Endothelial cell of umbilical vein (primary cell): ENCODE measurements around the gene CHAF1A. TPM values are rescaled to one million over a fixed set of nuclear protein-coding genes. Genes with fewer than 3 reads are reported as not detected.

Source experiments
- BruUV-seq: library from RNA; stranded (reverse); fragments of 400-500 nt; replicated peaks from 2 replicates; lab custom pipeline; 2021; lab: Mats Ljungman, UMichigan
- CTCF ChIA-PET: fragments of 300-600, 350-600 bp; sonication (Branson Sonifier 250); formaldehyde crosslinking; loops from one replicate; lab custom pipeline; 2021; ENCODE audit warnings: antibody characterized with exemption, inconsistent platforms; lab: Charles Lee
- POLR2A ChIA-PET: fragments of 300-600, 350-600 bp; sonication (Branson Sonifier 250); formaldehyde crosslinking; loops from one replicate; lab custom pipeline; 2021; ENCODE audit warnings: antibody characterized with exemption, inconsistent platforms; lab: Charles Lee
- DNase-seq: peaks from one replicate; pipeline ENCODE4 v3.0.0-alpha.2; 2011; ENCODE audit warnings: low read depth, low spot score
- FAIRE-seq: peaks from 2 replicates; lab custom pipeline; 2011; peaks lifted over from hg19 to GRCh38; lab: Jason Lieb, UNC
- H2AFZ ChIP-seq: 2 replicates; pipeline ENCODE4 v1.6.0; 2012; ENCODE audit warnings: low read depth, low read length, control low read depth, inconsistent platforms
- H3K27ac ChIP-seq: 2 replicates; pipeline ENCODE4 v1.5.1; 2011; ENCODE audit warnings: low read depth, mild to moderate bottlenecking, control low read depth, low read length, moderate library complexity; ENCODE audit not compliant: insufficient read depth
- H3K27me3 ChIP-seq, 2 experiments: 2 replicates each; pipeline versions ENCODE4 v1.6.0 to v1.6.1; 2011; ENCODE audit warnings: low read length in 2 of 2, mixed read lengths in 1 of 2; ENCODE audit not compliant: control insufficient read depth in 2 of 2, insufficient read depth in 2 of 2
- H3K36me3 ChIP-seq, 2 experiments: 2 replicates in 1 of 2; 3 replicates in 1 of 2; pipeline ENCODE4 v1.5.1; 2011; ENCODE audit warnings: low read length in 2 of 2, mild to moderate bottlenecking in 1 of 2, moderate library complexity in 1 of 2; ENCODE audit not compliant: control insufficient read depth in 2 of 2, insufficient read depth in 2 of 2; ENCODE audit errors: extremely low read depth in 1 of 2
- H3K4me1 ChIP-seq: 3 replicates; pipeline ENCODE4 v1.5.1; 2011; ENCODE audit warnings: mild to moderate bottlenecking, low read length; ENCODE audit not compliant: control insufficient read depth, insufficient read depth; ENCODE audit errors: extremely low read depth
- H3K4me2 ChIP-seq: 2 replicates; pipeline ENCODE4 v1.6.1; 2011; ENCODE audit warnings: low read length, control low read depth, mixed read lengths; ENCODE audit not compliant: insufficient read depth
- H3K4me3 ChIP-seq, 3 experiments: fragments of 200-600 bp in 1 of 3; sonication (generic), shearing (Covaris generic) in 1 of 3; replicated peaks in 1 of 3; 2 replicates each; pipeline ENCODE4 v1.5.1; 2011 to 2016; ENCODE audit warnings: control low read depth in 3 of 3, low read length in 3 of 3, mild to moderate bottlenecking in 2 of 3, inconsistent platforms in 1 of 3, low read depth in 1 of 3, moderate library complexity in 1 of 3; ENCODE audit not compliant: insufficient read depth in 1 of 3
- H3K79me2 ChIP-seq: 2 replicates; pipeline ENCODE4 v1.6.0; 2012; ENCODE audit warnings: low read length, inconsistent platforms; ENCODE audit not compliant: control insufficient read depth, insufficient read depth
- H3K9ac ChIP-seq: replicated peaks from 2 replicates; pipeline ENCODE3; 2011; ENCODE audit warnings: low read length, control low read depth; ENCODE audit not compliant: insufficient read depth; ENCODE audit errors: extremely low read depth
- H3K9me1 ChIP-seq: replicated peaks from 3 replicates; pipeline ENCODE4 v1.6.0; 2011; ENCODE audit warnings: mild to moderate bottlenecking, low read length; ENCODE audit not compliant: control insufficient read depth, insufficient read depth; ENCODE audit errors: extremely low read depth
- H3K9me3 ChIP-seq: replicated peaks from 2 replicates; pipeline ENCODE4 v1.5.1; 2012; ENCODE audit warnings: low read length, inconsistent platforms; ENCODE audit not compliant: control insufficient read depth, insufficient read depth
- H4K20me1 ChIP-seq: replicated peaks from 2 replicates; pipeline ENCODE3; 2011; ENCODE audit warnings: mild to moderate bottlenecking, low read length; ENCODE audit not compliant: control insufficient read depth, insufficient read depth; ENCODE audit errors: extremely low read depth
- EZH2 ChIP-seq: IDR thresholded peaks from 2 replicates; pipeline ENCODE4 v1.6.1; 2012; ENCODE audit warnings: borderline replicate concordance, low read depth, mild to moderate bottlenecking, moderate library complexity, low read length, inconsistent platforms; ENCODE audit not compliant: severe bottlenecking
- FOS ChIP-seq: IDR thresholded peaks from 2 replicates; pipeline ENCODE4 v1.6.1; 2011; ENCODE audit warnings: mild to moderate bottlenecking, low read length, moderate library complexity, borderline replicate concordance; ENCODE audit not compliant: insufficient read depth
- GATA2 ChIP-seq: IDR thresholded peaks from 2 replicates; pipeline ENCODE4 v1.7.0; 2011; ENCODE audit warnings: low read depth, mild to moderate bottlenecking, moderate library complexity, mixed read lengths, low read length; ENCODE audit not compliant: insufficient read length, insufficient read depth
- JUN ChIP-seq: IDR thresholded peaks from 2 replicates; pipeline ENCODE4 v1.6.1; 2011; ENCODE audit warnings: borderline replicate concordance, low read depth; ENCODE audit not compliant: insufficient read length, insufficient read depth
- MAX ChIP-seq: IDR thresholded peaks from 2 replicates; pipeline ENCODE4 v1.6.1; 2011; ENCODE audit not compliant: insufficient read depth, insufficient read length
- MYC ChIP-seq: IDR thresholded peaks from one replicate; pipeline ENCODE4 v1.6.1; 2011; ENCODE audit warnings: mild to moderate bottlenecking, low read depth, low read length
- POLR2A ChIP-seq: IDR thresholded peaks from 2 replicates; pipeline ENCODE4 v1.6.1; 2012; ENCODE audit warnings: low read depth, mild to moderate bottlenecking, control low read depth, low read length
- POLR2AphosphoS5 ChIP-seq: IDR thresholded peaks from 2 replicates; pipeline ENCODE4 v1.6.1; 2012; ENCODE audit warnings: low read depth, mild to moderate bottlenecking, control low read depth, low read length, moderate library complexity; ENCODE audit not compliant: insufficient read depth
- dilution Hi-C: fragments of 300-500 bp; cut with MboI; formaldehyde crosslinking; loops from one replicate; pipeline ENCODE4 v1.15.0; 2019; ENCODE audit warnings: low sequenced_read_pairs; ENCODE audit not compliant: extremely low pct_ligation_motif_present
- intact Hi-C: fragments of 100-400 bp; cut with micrococcal nuclease; formaldehyde crosslinking; loops from one replicate; pipeline ENCODE4 v1.10.0; 2022
- microRNA-seq: library from miRNA; unstranded; fragments of <30 nt; microRNA quantifications from one replicate; pipeline ENCODE4 v1.2.0, GENCODE V29; 2021; ENCODE audit warnings: borderline number of aligned reads, borderline replicate concordance
- polyA plus RNA-seq, 4 experiments: library from polyadenylated mRNA; depleted of rRNA in 3 of 4; stranded (reverse) in 3 of 4; unstranded in 1 of 4; fragments of >200 nt; gene quantifications; 2 replicates each; pipeline versions ENCODE4 v1.2.1 to v1.2.3, GENCODE V29; 2011 to 2012; ENCODE audit warnings: missing spikeins in 1 of 4
- small RNA-seq: library from RNA; depleted of rRNA; stranded (forward); fragments of <200 nt; gene quantifications from one replicate; pipeline ENCODE3, GENCODE V24; 2012; ENCODE audit warnings: low replicate concordance, low read depth; ENCODE audit not compliant: insufficient read depth, insufficient read length
- total RNA-seq: library from RNA; stranded (reverse); gene quantifications from 2 replicates; pipeline ENCODE4 v1.2.3, GENCODE V29; 2021
- TF ChIP-seq, protein P1 (sequence below), 2 donors: IDR thresholded peaks; 1 replicate in 1 of 2; 2 replicates in 1 of 2; pipeline ENCODE4 v1.5.1; 2011; ENCODE audit warnings: low read length in 2 of 2, mild to moderate bottlenecking in 2 of 2, moderate library complexity in 2 of 2, control low read depth in 1 of 2, inconsistent platforms in 1 of 2, low read depth in 1 of 2; ENCODE audit not compliant: insufficient read depth in 1 of 2; ENCODE audit errors: extremely low read depth in 1 of 2

CHAF1A gene
- total and polyA plus RNA-seq, 2 donors (not counting 3 experiments of a cell fraction or from before 2014, with no cell fraction given), result 19.5 to 44.5 TPM

GRCh38 chr19:4492337-4493103 lies 90.1 kb downstream of the CHAF1A start:
- CTCF ChIA-PET, result no interaction called here
- H3K79me2 ChIP-seq, result no peaks in the 10 kb centered on the region
- H3K27ac ChIP-seq, result no peak overlapping the region
- FAIRE-seq, result peak; percentile 68
- no peaks in the 10 kb centered on the region for H3K27me3 ChIP-seq
- H3K4me1 ChIP-seq, result no peaks in the 10 kb centered on the region
- POLR2A ChIA-PET, result no interaction called here
- no peak overlapping the region for H3K9ac ChIP-seq
- H3K4me2 ChIP-seq, result no peak overlapping the region
- H3K9me1 ChIP-seq, result no peaks in the 10 kb centered on the region
- H2AFZ ChIP-seq, result no peak overlapping the region
- no peaks in the 10 kb centered on the region for H4K20me1 ChIP-seq
- no peaks in the 10 kb centered on the region for H3K9me3 ChIP-seq
- no peak for DNase-seq
- dilution Hi-C loops (no loop called here), intact Hi-C loops (no loop called here)
- no peak overlapping the region for H3K4me3 ChIP-seq
- peaks cover 2 to 44% of the 10 kb centered on the region in 2 experiments for H3K36me3 ChIP-seq
- TF ChIP-seq MAX (no peak), FOS (no peak), POLR2AphosphoS5 (no peak), GATA2 (no peak), MYC (no peak), POLR2A (no peak), EZH2 (no peak), JUN (no peak)
- TF ChIP-seq, protein P1, sequence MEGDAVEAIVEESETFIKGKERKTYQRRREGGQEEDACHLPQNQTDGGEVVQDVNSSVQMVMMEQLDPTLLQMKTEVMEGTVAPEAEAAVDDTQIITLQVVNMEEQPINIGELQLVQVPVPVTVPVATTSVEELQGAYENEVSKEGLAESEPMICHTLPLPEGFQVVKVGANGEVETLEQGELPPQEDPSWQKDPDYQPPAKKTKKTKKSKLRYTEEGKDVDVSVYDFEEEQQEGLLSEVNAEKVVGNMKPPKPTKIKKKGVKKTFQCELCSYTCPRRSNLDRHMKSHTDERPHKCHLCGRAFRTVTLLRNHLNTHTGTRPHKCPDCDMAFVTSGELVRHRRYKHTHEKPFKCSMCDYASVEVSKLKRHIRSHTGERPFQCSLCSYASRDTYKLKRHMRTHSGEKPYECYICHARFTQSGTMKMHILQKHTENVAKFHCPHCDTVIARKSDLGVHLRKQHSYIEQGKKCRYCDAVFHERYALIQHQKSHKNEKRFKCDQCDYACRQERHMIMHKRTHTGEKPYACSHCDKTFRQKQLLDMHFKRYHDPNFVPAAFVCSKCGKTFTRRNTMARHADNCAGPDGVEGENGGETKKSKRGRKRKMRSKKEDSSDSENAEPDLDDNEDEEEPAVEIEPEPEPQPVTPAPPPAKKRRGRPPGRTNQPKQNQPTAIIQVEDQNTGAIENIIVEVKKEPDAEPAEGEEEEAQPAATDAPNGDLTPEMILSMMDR (IDR thresholded peaks at IDR 0.05; ENCODE audit: extremely low read depth in 1 of 2, insufficient read depth in 1 of 2, low read depth in 1 of 2, low read length in 2 of 2), result no peak
- BruUV-seq, result no TSS peak

Small RNA genes lying within 50 kb of the gene (microRNA-seq; reads per million reads assigned to microRNA genes)
- gene MIR4746, result 4.6 reads per million, percentile 7 among the genes with 10 or more reads in this experiment

Small RNA genes lying within 50 kb of the gene (small RNA-seq; reads per million reads assigned to genes)
- gene MIR4746, result not detected

Other genes starting within 250 kb of the CHAF1A start
- gene CREB3L3, start 249.0 kb upstream of the CHAF1A start, total RNA-seq, result not detected in 2 replicates
- not detected in 2 replicates for gene CREB3L3, start 249.0 kb upstream of the CHAF1A start, polyA plus RNA-seq
- 26.9 and 28.1 TPM in 2 replicates for gene SIRT6, start 220.1 kb upstream of the CHAF1A start, total RNA-seq
- gene SIRT6, start 220.1 kb upstream of the CHAF1A start, polyA plus RNA-seq, result 36.6 and 41.2 TPM in 2 replicates
- gene ANKRD24, start 220.0 kb upstream of the CHAF1A start, total RNA-seq, result 0.18 and 0.27 TPM in 2 replicates
- gene ANKRD24, start 220.0 kb upstream of the CHAF1A start, polyA plus RNA-seq, result 0.07 and 0.08 TPM in 2 replicates
- 0.29 and 0.46 TPM in 2 replicates for gene EBI3, start 173.1 kb upstream of the CHAF1A start, total RNA-seq
- gene EBI3, start 173.1 kb upstream of the CHAF1A start, polyA plus RNA-seq, result 1.0 and 1.8 TPM in 2 replicates
- gene YJU2, start 155.6 kb upstream of the CHAF1A start, total RNA-seq, result 21.5 and 23.0 TPM in 2 replicates
- 20.7 and 22.9 TPM in 2 replicates for gene YJU2, start 155.6 kb upstream of the CHAF1A start, polyA plus RNA-seq
- not detected in 2 replicates for gene SHD, start 123.4 kb upstream of the CHAF1A start, total RNA-seq
- gene SHD, start 123.4 kb upstream of the CHAF1A start, polyA plus RNA-seq, result not detected in 2 replicates
- gene TMIGD2, start 100.3 kb upstream of the CHAF1A start, total RNA-seq, result not detected in 2 replicates
- not detected in 2 replicates for gene TMIGD2, start 100.3 kb upstream of the CHAF1A start, polyA plus RNA-seq
- gene FSD1, start 98.0 kb upstream of the CHAF1A start, total RNA-seq, result 25.8 and 26.0 TPM in 2 replicates
- 55.5 and 95.4 TPM in 2 replicates for gene FSD1, start 98.0 kb upstream of the CHAF1A start, polyA plus RNA-seq
- gene STAP2, start 63.8 kb upstream of the CHAF1A start, total RNA-seq, result 11.8 and 12.2 TPM in 2 replicates
- gene STAP2, start 63.8 kb upstream of the CHAF1A start, polyA plus RNA-seq, result 21.7 and 21.8 TPM in 2 replicates
- gene MPND, start 59.1 kb upstream of the CHAF1A start, total RNA-seq, result 21.1 and 22.1 TPM in 2 replicates
- 13.8 and 14.8 TPM in 2 replicates for gene MPND, start 59.1 kb upstream of the CHAF1A start, polyA plus RNA-seq
- 143 and 153 TPM in 2 replicates for gene SH3GL1, start 2.1 kb upstream of the CHAF1A start, total RNA-seq
- gene SH3GL1, start 2.1 kb upstream of the CHAF1A start, polyA plus RNA-seq, result 145 and 191 TPM in 2 replicates
- 78.5 and 84.5 TPM in 2 replicates for gene UBXN6, start 55.2 kb downstream of the CHAF1A start, total RNA-seq
- gene UBXN6, start 55.2 kb downstream of the CHAF1A start, polyA plus RNA-seq, result 93.7 and 171 TPM in 2 replicates
- gene HDGFL2, start 69.7 kb downstream of the CHAF1A start, total RNA-seq, result 79.6 and 89.9 TPM in 2 replicates
- gene HDGFL2, start 69.7 kb downstream of the CHAF1A start, polyA plus RNA-seq, result 27.2 and 39.1 TPM in 2 replicates
- gene PLIN4, start 115.8 kb downstream of the CHAF1A start, total RNA-seq, result not detected in 2 replicates
- 0.01 TPM in 1 of 2 replicates, not detected in the other for gene PLIN4, start 115.8 kb downstream of the CHAF1A start, polyA plus RNA-seq
- gene PLIN5, start 132.6 kb downstream of the CHAF1A start, total RNA-seq, result 0.24 TPM in 1 of 2 replicates, not detected in the other
- gene PLIN5, start 132.6 kb downstream of the CHAF1A start, polyA plus RNA-seq, result 0.17 and 0.24 TPM in 2 replicates
- 0.31 and 0.42 TPM in 2 replicates for gene LRG1, start 137.4 kb downstream of the CHAF1A start, total RNA-seq
- gene LRG1, start 137.4 kb downstream of the CHAF1A start, polyA plus RNA-seq, result 0.21 and 0.24 TPM in 2 replicates
- gene SEMA6B, start 157.0 kb downstream of the CHAF1A start, total RNA-seq, result 166 and 176 TPM in 2 replicates
- 97.8 and 108 TPM in 2 replicates for gene SEMA6B, start 157.0 kb downstream of the CHAF1A start, polyA plus RNA-seq
- 53.7 and 56.1 TPM in 2 replicates for gene TNFAIP8L1, start 236.9 kb downstream of the CHAF1A start, total RNA-seq
- 40.0 and 44.8 TPM in 2 replicates for gene TNFAIP8L1, start 236.9 kb downstream of the CHAF1A start, polyA plus RNA-seq